Endothelial cell of umbilical vein (primary cell): ENCODE data around the gene SSTR3. TPM values are rescaled to one million over a fixed set of nuclear protein-coding genes. Genes with fewer than 3 reads are reported as not detected.

Source experiments
- polyA plus RNA-seq, 4 experiments: library from polyadenylated mRNA; depleted of rRNA in 3 of 4; stranded (reverse) in 3 of 4; unstranded in 1 of 4; fragments of >200 nt; gene quantifications; 2 replicates each; pipeline versions ENCODE4 v1.2.1 to v1.2.3, GENCODE V29; 2011 to 2012; ENCODE audit warnings: missing spikeins in 1 of 4
- small RNA-seq: library from RNA; depleted of rRNA; stranded (forward); fragments of <200 nt; gene quantifications from one replicate; pipeline ENCODE3, GENCODE V24; 2012; ENCODE audit warnings: low replicate concordance, low read depth; ENCODE audit not compliant: insufficient read depth, insufficient read length
- total RNA-seq: library from RNA; stranded (reverse); gene quantifications from 2 replicates; pipeline ENCODE4 v1.2.3, GENCODE V29; 2021

The SSTR3 gene
- total and polyA plus RNA-seq, 2 donors (not counting 3 experiments of a cell fraction or from before 2014, with no cell fraction given) = not detected

Small RNAs within 50 kb of the gene (small RNA-seq; reads per million reads assigned to genes)
- gene Z82188.1 = not detected

Other genes with a start within 250 kb of the SSTR3 start
- 38.0 and 39.2 TPM in 2 replicates for gene TST, start 193.0 kb downstream of the SSTR3 start, total RNA-seq
- gene TST, start 193.0 kb downstream of the SSTR3 start, polyA plus RNA-seq = 95.1 and 116 TPM in 2 replicates
- gene MPST, start 192.7 kb downstream of the SSTR3 start, total RNA-seq = 87.3 and 93.2 TPM in 2 replicates
- 124 and 185 TPM in 2 replicates for gene MPST, start 192.7 kb downstream of the SSTR3 start, polyA plus RNA-seq
- gene KCTD17, start 160.7 kb downstream of the SSTR3 start, total RNA-seq = 48.0 and 59.2 TPM in 2 replicates
- 73.0 and 77.9 TPM in 2 replicates for gene KCTD17, start 160.7 kb downstream of the SSTR3 start, polyA plus RNA-seq
- not detected in 2 replicates for gene TMPRSS6, start 102.8 kb downstream of the SSTR3 start, total RNA-seq
- not detected in 2 replicates for gene TMPRSS6, start 102.8 kb downstream of the SSTR3 start, polyA plus RNA-seq
- not detected in 2 replicates for gene IL2RB, start 62.6 kb downstream of the SSTR3 start, total RNA-seq
- gene IL2RB, start 62.6 kb downstream of the SSTR3 start, polyA plus RNA-seq = 0.01 and 0.10 TPM in 2 replicates
- 27.6 and 31.5 TPM in 2 replicates for gene C1QTNF6, start 24.2 kb downstream of the SSTR3 start, total RNA-seq
- gene C1QTNF6, start 24.2 kb downstream of the SSTR3 start, polyA plus RNA-seq = 20.2 and 23.6 TPM in 2 replicates
- 111 and 122 TPM in 2 replicates for gene RAC2, start 31.8 kb upstream of the SSTR3 start, total RNA-seq
- gene RAC2, start 31.8 kb upstream of the SSTR3 start, polyA plus RNA-seq = 181 and 196 TPM in 2 replicates
- not detected in 2 replicates for gene CYTH4, start 70.0 kb upstream of the SSTR3 start, total RNA-seq
- gene CYTH4, start 70.0 kb upstream of the SSTR3 start, polyA plus RNA-seq = 0.06 and 0.29 TPM in 2 replicates
- 1.3 and 1.4 TPM in 2 replicates for gene ELFN2, start 215.0 kb upstream of the SSTR3 start, total RNA-seq
- gene ELFN2, start 215.0 kb upstream of the SSTR3 start, polyA plus RNA-seq = 0.33 and 0.41 TPM in 2 replicates